Measurements from ENCODE around the gene SETD3.

DNA sequence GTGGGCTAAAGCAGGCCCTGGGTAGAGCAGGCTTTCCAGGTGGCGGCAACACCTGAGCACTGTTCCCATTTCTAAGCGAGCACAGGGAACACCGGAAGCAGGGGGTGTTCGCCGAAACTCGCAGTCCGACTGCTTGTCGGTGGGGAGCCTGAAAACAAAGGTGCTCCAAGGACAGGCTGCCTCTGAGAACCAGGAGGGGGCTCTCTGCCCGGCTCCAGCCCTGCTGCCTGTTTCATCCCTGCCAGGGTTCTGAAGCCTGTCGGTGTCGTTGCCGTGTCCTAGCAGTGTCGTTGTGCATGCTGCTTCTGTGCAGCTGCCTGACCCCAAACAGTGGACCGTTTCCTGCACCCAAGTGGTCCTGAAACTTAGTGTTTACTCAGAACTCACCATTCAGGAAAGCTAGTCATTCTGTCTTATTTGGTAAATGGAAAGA, 22.3 kb upstream of the SETD3 start:
- TF ChIP-seq, protein P1, sequence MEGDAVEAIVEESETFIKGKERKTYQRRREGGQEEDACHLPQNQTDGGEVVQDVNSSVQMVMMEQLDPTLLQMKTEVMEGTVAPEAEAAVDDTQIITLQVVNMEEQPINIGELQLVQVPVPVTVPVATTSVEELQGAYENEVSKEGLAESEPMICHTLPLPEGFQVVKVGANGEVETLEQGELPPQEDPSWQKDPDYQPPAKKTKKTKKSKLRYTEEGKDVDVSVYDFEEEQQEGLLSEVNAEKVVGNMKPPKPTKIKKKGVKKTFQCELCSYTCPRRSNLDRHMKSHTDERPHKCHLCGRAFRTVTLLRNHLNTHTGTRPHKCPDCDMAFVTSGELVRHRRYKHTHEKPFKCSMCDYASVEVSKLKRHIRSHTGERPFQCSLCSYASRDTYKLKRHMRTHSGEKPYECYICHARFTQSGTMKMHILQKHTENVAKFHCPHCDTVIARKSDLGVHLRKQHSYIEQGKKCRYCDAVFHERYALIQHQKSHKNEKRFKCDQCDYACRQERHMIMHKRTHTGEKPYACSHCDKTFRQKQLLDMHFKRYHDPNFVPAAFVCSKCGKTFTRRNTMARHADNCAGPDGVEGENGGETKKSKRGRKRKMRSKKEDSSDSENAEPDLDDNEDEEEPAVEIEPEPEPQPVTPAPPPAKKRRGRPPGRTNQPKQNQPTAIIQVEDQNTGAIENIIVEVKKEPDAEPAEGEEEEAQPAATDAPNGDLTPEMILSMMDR (IDR thresholded peaks at IDR 0.05; ENCODE audit: low read depth, low read length) = no peak
- no peak for TF ChIP-seq EZH2phosphoT487 (IDR thresholded peaks at IDR 0.05; ENCODE audit: low read depth)

All from OCI-LY3 (cell line).